ENCODE measurements around the gene CSNK1G1. TPM values are rescaled to one million over a fixed set of nuclear protein-coding genes. Genes with fewer than 3 reads are reported as not detected.
"Not testable (repeated sequence)": the region's sequence is repeated elsewhere in the genome, so short reads cannot be mapped to it uniquely, and the experiment has no call there.

The CSNK1G1 gene
- polyA plus RNA-seq, 1 experiment: 8.0 TPM

- H3K4me3 ChIP-seq (ENCODE audit: low read depth, low read length): no peak overlapping the region
- DNase-seq (ENCODE audit: low read depth): no peak
- H3K27me3 ChIP-seq (ENCODE audit: control insufficient read depth, insufficient read depth, low read length): no peaks in the 10 kb centered on the region
- no peak for TF ChIP-seq CTCF (IDR thresholded peaks at IDR 0.05; ENCODE audit: insufficient read depth, low read depth, low read length)
- ChIA-PET POLR2A (no interaction called here), CTCF (no interaction called here)
- 0 out of 2 replicates have a peak, but pooled peaks cover 1% of the 10 kb centered on the region for H3K36me3 ChIP-seq (ENCODE audit: control insufficient read depth, insufficient read depth, low read length)
Measured at GRCh38 chr15:64340355-64340754, 15.6 kb downstream of the CSNK1G1 start.

- CTCF ChIA-PET: no interaction called here
- POLR2A ChIA-PET: no interaction called here
Measured at GRCh38 chr15:64337761-64338160, 18.2 kb downstream of the CSNK1G1 start.

GRCh38 chr15:64333986-64334929, 21.7 kb downstream of the CSNK1G1 start:
- H3K36me3 ChIP-seq (ENCODE audit: control insufficient read depth, insufficient read depth, low read length): no peaks in the 10 kb centered on the region
- CTCF ChIA-PET: interaction anchor here (0.7 kb wide), 1 partner anchor 9 kb away, joined by 3 read pairs; no protein-coding TSS in a partner anchor
- POLR2A ChIA-PET: no interaction called here
- no peak overlapping the region for H3K4me3 ChIP-seq (ENCODE audit: low read depth, low read length)
- H3K27me3 ChIP-seq (ENCODE audit: control insufficient read depth, insufficient read depth, low read length): no peaks in the 10 kb centered on the region
- no peak for TF ChIP-seq CTCF (IDR thresholded peaks at IDR 0.05; ENCODE audit: insufficient read depth, low read depth, low read length)
- DNase-seq (ENCODE audit: low read depth): no peak

More at GRCh38 chr15:64337761-64338160, 18.2 kb downstream of the CSNK1G1 start:
- DNase-seq (ENCODE audit: low read depth): no peak
- Histone ChIP-seq H3K27me3 (ENCODE audit: control insufficient read depth, insufficient read depth, low read length) (no peaks in the 10 kb centered on the region), H3K36me3 (ENCODE audit: control insufficient read depth, insufficient read depth, low read length) (0 out of 2 replicates have a peak, but pooled peaks cover 1% of the 10 kb centered on the region), H3K4me3 (ENCODE audit: low read depth, low read length) (no peak overlapping the region)
- no peak for TF ChIP-seq CTCF (IDR thresholded peaks at IDR 0.05; ENCODE audit: insufficient read depth, low read depth, low read length)

GRCh38 chr15:64333516-64333915, 22.5 kb downstream of the CSNK1G1 start:
- DNase-seq (ENCODE audit: low read depth): no peak
- ChIA-PET POLR2A (no interaction called here), CTCF (no interaction called here)
- Histone ChIP-seq H3K27me3 (ENCODE audit: control insufficient read depth, insufficient read depth, low read length) (no peaks in the 10 kb centered on the region), H3K36me3 (ENCODE audit: control insufficient read depth, insufficient read depth, low read length) (no peaks in the 10 kb centered on the region), H3K4me3 (ENCODE audit: low read depth, low read length) (no peak overlapping the region)
- no peak for TF ChIP-seq CTCF (IDR thresholded peaks at IDR 0.05; ENCODE audit: insufficient read depth, low read depth, low read length)

GRCh38 chr15:64331668-64332067, 24.3 kb downstream of the CSNK1G1 start:
- CTCF ChIA-PET; H3K4me3 ChIP-seq (ENCODE audit: low read depth, low read length); DNase-seq (ENCODE audit: low read depth); POLR2A ChIA-PET; H3K27me3 ChIP-seq (ENCODE audit: control insufficient read depth, insufficient read depth, low read length); H3K36me3 ChIP-seq (ENCODE audit: control insufficient read depth, insufficient read depth, low read length): not testable (repeated sequence)

GRCh38 chr15:64326975-64327374, 29.0 kb downstream of the CSNK1G1 start:
- DNase-seq (ENCODE audit: low read depth); POLR2A ChIA-PET; H3K27me3 ChIP-seq (ENCODE audit: control insufficient read depth, insufficient read depth, low read length); H3K36me3 ChIP-seq (ENCODE audit: control insufficient read depth, insufficient read depth, low read length); CTCF ChIA-PET; H3K4me3 ChIP-seq (ENCODE audit: low read depth, low read length): not testable (repeated sequence)

- H3K27me3 ChIP-seq (ENCODE audit: control insufficient read depth, insufficient read depth, low read length); H3K36me3 ChIP-seq (ENCODE audit: control insufficient read depth, insufficient read depth, low read length); H3K4me3 ChIP-seq (ENCODE audit: low read depth, low read length); POLR2A ChIA-PET; DNase-seq (ENCODE audit: low read depth); CTCF ChIA-PET: not testable (repeated sequence)
Measured at GRCh38 chr15:64326458-64326857, 29.5 kb downstream of the CSNK1G1 start.
